Keratinocyte (primary cell): ENCODE results near the gene UBE2L6. TPM values are rescaled to one million over a fixed set of nuclear protein-coding genes. Genes with fewer than 3 reads are reported as not detected.

Experiments used
- DNase-seq: peaks from one replicate; pipeline ENCODE4 v3.0.0-alpha.2; 2011; ENCODE audit warnings: low read depth, missing footprints, low spot score
- FAIRE-seq: peaks from 2 replicates; lab custom pipeline; 2011; peaks lifted over from hg19 to GRCh38; lab: Jason Lieb, UNC
- H2AFZ ChIP-seq: 2 replicates; pipeline ENCODE4 v1.6.0; 2012; ENCODE audit warnings: low read length, control low read depth, inconsistent platforms; ENCODE audit not compliant: control insufficient read depth
- H3K27ac ChIP-seq: 2 replicates; pipeline ENCODE4 v1.5.1; 2011; ENCODE audit warnings: low read length; ENCODE audit not compliant: control insufficient read depth, insufficient read depth
- H3K27me3 ChIP-seq: 3 replicates; pipeline ENCODE4 v1.6.0; 2011; ENCODE audit warnings: low read length; ENCODE audit not compliant: control insufficient read depth, insufficient read depth; ENCODE audit errors: extremely low read depth
- H3K36me3 ChIP-seq, 2 experiments: 2 replicates in 1 of 2; 3 replicates in 1 of 2; pipeline ENCODE4 v1.5.1; 2011; ENCODE audit warnings: low read length in 2 of 2, mild to moderate bottlenecking in 1 of 2; ENCODE audit not compliant: control insufficient read depth in 2 of 2, insufficient read depth in 2 of 2; ENCODE audit errors: extremely low read depth in 1 of 2
- H3K4me1 ChIP-seq: 3 replicates; pipeline ENCODE4 v1.5.1; 2011; ENCODE audit warnings: low read length; ENCODE audit not compliant: control insufficient read depth, insufficient read depth; ENCODE audit errors: extremely low read depth
- H3K4me2 ChIP-seq: 3 replicates; pipeline ENCODE4 v1.6.0; 2011; ENCODE audit warnings: low read depth, low read length; ENCODE audit not compliant: control insufficient read depth, insufficient read depth; ENCODE audit errors: extremely low read depth
- H3K4me3 ChIP-seq, 3 experiments: fragments of 200-600 bp in 1 of 3; sonication (generic) in 1 of 3; 2 replicates in 2 of 3; 3 replicates in 1 of 3; pipeline ENCODE4 v1.5.1; 2011 to 2016; ENCODE audit warnings: low read length in 3 of 3, mild to moderate bottlenecking in 3 of 3, control low read depth in 2 of 3, inconsistent platforms in 1 of 3, low read depth in 1 of 3, mixed read lengths in 1 of 3, mixed run types in 1 of 3, moderate library complexity in 1 of 3; ENCODE audit not compliant: control insufficient read depth in 2 of 3, insufficient read depth in 2 of 3; ENCODE audit errors: extremely low read depth in 1 of 3
- H3K79me2 ChIP-seq: 2 replicates; pipeline ENCODE4 v1.6.0; 2012; ENCODE audit warnings: low read length; ENCODE audit not compliant: control insufficient read depth, insufficient read depth
- H3K9ac ChIP-seq: 3 replicates; pipeline ENCODE4 v1.6.0; 2011; ENCODE audit warnings: low read length; ENCODE audit not compliant: control insufficient read depth, insufficient read depth; ENCODE audit errors: extremely low read depth
- H3K9me1 ChIP-seq: 3 replicates; pipeline ENCODE4 v1.6.0; 2011; ENCODE audit warnings: low read length; ENCODE audit not compliant: control insufficient read depth, insufficient read depth; ENCODE audit errors: extremely low read depth
- H3K9me3 ChIP-seq: 2 replicates; pipeline ENCODE4 v1.5.1; 2012; ENCODE audit warnings: low read depth, low read length; ENCODE audit not compliant: control insufficient read depth
- H4K20me1 ChIP-seq: 3 replicates; pipeline ENCODE4 v1.6.0; 2011; ENCODE audit warnings: low read length; ENCODE audit not compliant: control insufficient read depth, insufficient read depth; ENCODE audit errors: extremely low read depth
- CTCF ChIP-seq, 3 experiments: IDR thresholded peaks in 1 of 3; conservative IDR thresholded peaks in 1 of 3; optimal IDR thresholded peaks in 1 of 3; 2 replicates in 2 of 3; 3 replicates in 1 of 3; pipeline versions ENCODE3 to v1.5.1; 2011; ENCODE audit warnings: low read length in 3 of 3, mild to moderate bottlenecking in 3 of 3, moderate library complexity in 2 of 3, control low read depth in 1 of 3, inconsistent platforms in 1 of 3; ENCODE audit not compliant: insufficient read depth in 2 of 3; ENCODE audit errors: extremely low read depth in 1 of 3
- EZH2 ChIP-seq: IDR thresholded peaks from one replicate; pipeline ENCODE4 v1.6.1; 2012; ENCODE audit warnings: inconsistent platforms, mild to moderate bottlenecking, low read length, moderate library complexity
- dilution Hi-C: fragments of 300-500 bp; cut with MboI; formaldehyde crosslinking; loops from one replicate; pipeline ENCODE4 v1.7.0; 2020; ENCODE audit warnings: low sequenced_read_pairs; ENCODE audit not compliant: extremely low pct_ligation_motif_present
- polyA plus RNA-seq, 5 experiments: library from polyadenylated mRNA; depleted of rRNA in 3 of 5; stranded (reverse) in 3 of 5; stranded (forward) in 1 of 5; unstranded in 1 of 5; fragments of >200 nt; gene quantifications; 1 replicate in 1 of 5; 2 replicates in 3 of 5; 3 replicates in 1 of 5; pipeline versions ENCODE4 v1.2.1 to v1.2.3, GENCODE V29; 2011 to 2012; ENCODE audit warnings: missing spikeins in 2 of 5, low read depth in 1 of 5, low replicate concordance in 1 of 5

UBE2L6 gene
- polyA plus RNA-seq, 1 donor (not counting 4 experiments of a cell fraction or from before 2014, with no cell fraction given): 56.6 TPM

- dilution Hi-C loops: no loop called here
- Histone ChIP-seq H3K27me3 (no peaks in the 10 kb centered on the region), H3K9me1 (no peaks in the 10 kb centered on the region), H3K79me2 (no peaks in the 10 kb centered on the region), H3K9ac (no peak overlapping the region), H3K36me3 (no peaks in the 10 kb centered on the region), H3K27ac (no peak overlapping the region), H4K20me1 (no peaks in the 10 kb centered on the region), H3K9me3 (no peaks in the 10 kb centered on the region), H2AFZ (no peak overlapping the region), H3K4me2 (no peak overlapping the region), H3K4me3 (no peak overlapping the region), H3K4me1 (no peaks in the 10 kb centered on the region)
- TF ChIP-seq EZH2 (no peak), CTCF (optimal IDR thresholded peaks at IDR 0.05 in 1 of 3, IDR thresholded peaks at IDR 0.05 in 1 of 3, conservative IDR thresholded peaks at IDR 0.05 in 1 of 3; ENCODE audit: extremely low read depth in 1 of 3, insufficient read depth in 2 of 3, low read length in 3 of 3) (no peak)
- DNase-seq (no peak), FAIRE-seq (no peak)
Observed at GRCh38 chr11:57586711-57587245, 19.3 kb upstream of the UBE2L6 start.

- no peak for FAIRE-seq
- DNase-seq: no peak
Observed at GRCh38 chr11:57585301-57585700, 17.8 kb upstream of the UBE2L6 start.

More at GRCh38 chr11:57585301-57585700, 17.8 kb upstream of the UBE2L6 start:
- Histone ChIP-seq H2AFZ (no peak overlapping the region), H4K20me1 (no peaks in the 10 kb centered on the region), H3K4me3 (no peak overlapping the region), H3K4me1 (no peaks in the 10 kb centered on the region), H3K79me2 (no peaks in the 10 kb centered on the region), H3K27me3 (no peaks in the 10 kb centered on the region), H3K9me3 (no peaks in the 10 kb centered on the region), H3K4me2 (no peak overlapping the region), H3K27ac (no peak overlapping the region), H3K9ac (no peak overlapping the region), H3K36me3 (no peaks in the 10 kb centered on the region), H3K9me1 (no peaks in the 10 kb centered on the region)
- dilution Hi-C loops: no loop called here
- TF ChIP-seq CTCF (optimal IDR thresholded peaks at IDR 0.05 in 1 of 3, IDR thresholded peaks at IDR 0.05 in 1 of 3, conservative IDR thresholded peaks at IDR 0.05 in 1 of 3; ENCODE audit: extremely low read depth in 1 of 3, insufficient read depth in 2 of 3, low read length in 3 of 3) (no peak), EZH2 (no peak)
